GM21423 (cell line): ENCODE results near the gene NEUROG2.

ENCODE experiments used
- ATAC-seq: cut with Tn5 transposase; IDR thresholded peaks from one replicate; pipeline ENCODE4 v1.9.1; 2021; ENCODE audit warnings: mild to moderate bottlenecking, moderate library complexity; ENCODE audit not compliant: unreplicated experiment

The NEUROG2 gene

DNA sequence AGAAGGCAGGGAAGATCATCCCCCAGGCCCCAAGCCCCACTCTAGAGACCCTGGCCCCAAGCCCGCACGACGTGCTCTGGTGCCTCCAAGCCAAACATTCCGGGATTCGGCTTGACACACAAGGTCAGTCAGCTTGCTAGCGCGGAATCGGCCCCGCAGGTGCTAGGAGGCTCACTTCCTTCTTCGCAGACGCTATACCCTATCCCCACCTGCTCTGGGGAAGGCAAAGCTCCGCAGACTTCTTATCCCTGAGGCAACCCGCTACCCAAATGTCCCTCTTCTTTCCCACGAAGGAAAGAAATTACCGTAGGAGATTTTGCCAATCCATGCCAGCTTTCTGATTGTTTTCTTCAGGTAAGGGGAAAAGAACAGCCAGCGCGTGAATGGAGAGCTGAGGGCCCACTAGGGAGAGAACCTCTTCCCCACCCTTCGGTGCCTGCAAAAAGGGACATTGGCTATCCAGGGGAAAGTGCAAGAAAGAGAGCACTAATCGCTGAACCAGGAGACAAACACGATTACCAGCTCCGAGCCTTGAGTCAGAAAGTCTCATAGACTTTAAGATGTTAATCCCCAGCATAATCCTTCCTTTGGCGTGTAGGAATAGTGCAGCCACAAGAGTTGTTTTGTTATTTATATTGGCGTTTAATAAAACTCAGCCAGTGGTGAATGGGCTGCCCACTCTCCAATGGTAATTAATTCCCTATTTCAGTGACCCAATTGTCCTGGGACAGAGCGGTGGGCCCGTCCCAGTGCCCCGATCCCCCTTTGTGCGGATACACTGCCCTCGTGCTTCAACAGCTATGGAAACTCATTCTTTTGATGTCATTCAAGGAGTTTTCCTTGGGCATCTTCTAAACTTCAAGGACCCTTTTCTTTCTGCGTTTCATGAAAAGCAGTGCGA, 5.4 kb upstream of the NEUROG2 start:
- ATAC-seq = no peak

DNA sequence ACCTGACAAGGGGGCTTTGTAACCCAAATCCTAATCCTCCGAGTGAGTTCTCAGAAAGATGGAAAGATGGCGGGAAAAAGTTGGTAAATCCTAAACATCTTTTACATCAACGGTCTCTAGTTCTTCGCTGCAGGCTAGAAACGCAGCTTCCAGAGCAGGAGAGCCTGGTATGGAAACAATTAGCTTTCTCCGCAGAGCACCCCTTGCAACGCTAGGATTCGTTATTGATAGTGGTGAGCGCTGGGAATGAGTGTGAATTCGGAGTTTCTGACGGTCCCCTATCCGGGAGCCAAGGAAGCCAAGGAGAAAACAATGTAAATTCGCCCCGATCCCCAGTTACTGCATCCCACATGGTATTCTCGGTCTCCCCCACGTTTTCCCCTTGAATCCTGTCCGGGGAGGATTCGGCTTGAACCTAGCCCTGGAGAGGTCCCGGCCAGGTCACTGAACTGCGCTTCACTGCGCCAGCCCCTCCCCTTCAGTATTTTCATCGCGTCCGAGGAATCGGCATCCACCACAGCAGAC, 4.7 kb upstream of the NEUROG2 start:
- ATAC-seq = no peak

DNA sequence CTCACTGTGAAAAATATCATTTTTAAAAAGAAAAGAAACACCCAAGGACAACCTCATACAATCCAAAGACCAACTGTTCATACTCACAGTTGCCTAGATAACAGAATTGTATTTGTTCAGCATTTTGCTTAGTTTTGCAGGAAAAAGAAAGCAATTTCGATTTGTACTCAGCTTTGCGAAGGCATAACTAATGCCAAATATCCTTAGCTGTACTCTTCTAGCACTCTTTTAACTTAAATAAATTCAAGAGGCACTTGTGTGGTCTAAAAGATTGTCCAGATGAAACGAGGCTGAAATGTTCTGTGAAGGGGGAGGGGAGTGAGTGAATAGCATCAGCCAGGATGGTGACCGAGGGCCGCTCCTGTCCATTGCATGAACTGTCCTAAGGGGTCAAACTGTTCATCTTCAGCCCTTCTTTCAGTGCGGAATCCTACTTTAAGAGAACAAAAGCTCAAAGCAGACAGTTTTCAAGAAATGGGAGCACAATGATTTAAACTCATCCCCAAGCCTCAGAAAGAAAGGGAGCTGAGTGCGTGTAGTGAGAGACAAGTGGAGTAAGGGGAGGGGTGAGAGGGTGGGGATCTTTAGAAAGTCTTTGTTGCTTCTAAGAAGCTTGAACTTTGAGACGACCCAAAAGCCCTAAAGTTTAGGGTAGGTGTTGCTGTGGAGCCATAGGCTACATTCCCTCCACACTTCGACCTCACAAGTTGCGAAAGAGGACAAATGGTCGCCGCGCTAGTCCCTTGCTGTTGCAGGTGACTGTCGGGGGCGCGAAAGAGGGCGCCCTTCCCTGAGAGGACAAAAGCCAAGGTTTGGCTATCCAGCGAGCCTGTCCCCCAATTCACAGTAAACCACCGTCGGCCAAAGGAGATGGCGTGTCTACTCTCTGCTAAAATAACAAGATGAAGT, 4.0 kb upstream of the NEUROG2 start:
- no peak for ATAC-seq

DNA sequence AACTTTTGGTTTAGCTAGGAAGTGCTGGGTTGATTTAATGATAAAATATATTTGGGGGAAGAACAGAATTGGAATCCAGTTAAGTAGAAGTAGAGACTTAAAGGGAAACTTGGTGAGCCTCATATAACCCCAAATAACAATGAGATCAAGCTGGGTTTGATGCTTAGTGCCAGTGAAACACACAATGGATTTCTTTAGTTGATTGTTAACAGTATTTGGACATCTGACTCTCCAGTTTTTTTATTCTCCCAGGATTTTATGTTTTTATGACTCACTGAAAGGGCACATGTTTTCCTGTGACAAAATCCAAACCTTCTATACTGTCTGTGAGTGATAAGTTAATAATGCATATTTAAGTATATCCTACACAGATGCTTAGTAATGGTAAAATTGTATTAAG, 2.7 kb upstream of the NEUROG2 start:
- no peak for ATAC-seq

DNA sequence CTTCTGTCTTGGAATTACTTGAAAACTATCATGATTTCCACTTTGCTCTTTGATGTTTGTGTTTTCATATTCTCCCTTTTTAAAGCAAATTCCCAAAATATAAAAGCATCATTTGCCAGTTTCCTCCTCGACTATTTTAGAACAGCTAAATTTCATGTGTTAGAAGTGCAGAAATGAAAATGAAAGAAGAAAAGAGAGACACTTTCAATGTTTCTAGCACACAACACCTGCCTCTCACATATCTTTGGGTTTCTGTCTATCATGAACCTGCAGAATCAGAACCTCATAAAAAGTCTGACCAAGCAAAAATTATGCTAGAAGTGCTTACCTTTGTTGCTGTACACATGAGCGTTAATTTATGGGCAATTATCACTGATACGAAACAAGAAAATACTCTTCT, 1.9 kb upstream of the NEUROG2 start:
- no peak for ATAC-seq

DNA sequence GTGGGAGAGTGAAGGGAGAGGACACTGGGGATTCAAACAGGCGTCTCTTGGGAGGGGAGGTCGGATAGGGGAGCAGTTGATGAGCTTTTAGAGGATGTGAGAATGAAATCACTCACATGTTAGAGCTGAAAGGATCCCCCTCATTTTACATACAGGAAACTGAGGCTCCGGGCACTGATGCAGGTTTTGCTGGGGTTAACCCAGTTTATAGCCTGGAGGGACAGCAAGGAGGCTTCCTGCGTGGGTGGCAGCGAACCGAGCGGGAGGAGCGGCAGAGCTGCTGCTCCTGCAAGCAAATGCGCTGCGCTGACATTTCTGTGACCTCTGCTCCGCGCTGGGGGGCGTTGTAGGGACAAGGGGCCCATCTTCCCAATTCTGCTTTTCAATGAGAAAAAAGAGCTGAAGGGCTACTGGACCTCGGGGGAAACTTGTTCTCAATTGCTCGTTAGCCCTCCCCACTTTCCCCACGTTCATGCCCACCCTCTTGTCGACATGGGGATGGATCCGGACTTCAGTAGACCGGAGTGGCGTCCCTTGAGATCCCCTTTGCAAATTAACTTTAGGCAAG, 1.2 kb upstream of the NEUROG2 start:
- ATAC-seq = peak; percentile 33

DNA sequence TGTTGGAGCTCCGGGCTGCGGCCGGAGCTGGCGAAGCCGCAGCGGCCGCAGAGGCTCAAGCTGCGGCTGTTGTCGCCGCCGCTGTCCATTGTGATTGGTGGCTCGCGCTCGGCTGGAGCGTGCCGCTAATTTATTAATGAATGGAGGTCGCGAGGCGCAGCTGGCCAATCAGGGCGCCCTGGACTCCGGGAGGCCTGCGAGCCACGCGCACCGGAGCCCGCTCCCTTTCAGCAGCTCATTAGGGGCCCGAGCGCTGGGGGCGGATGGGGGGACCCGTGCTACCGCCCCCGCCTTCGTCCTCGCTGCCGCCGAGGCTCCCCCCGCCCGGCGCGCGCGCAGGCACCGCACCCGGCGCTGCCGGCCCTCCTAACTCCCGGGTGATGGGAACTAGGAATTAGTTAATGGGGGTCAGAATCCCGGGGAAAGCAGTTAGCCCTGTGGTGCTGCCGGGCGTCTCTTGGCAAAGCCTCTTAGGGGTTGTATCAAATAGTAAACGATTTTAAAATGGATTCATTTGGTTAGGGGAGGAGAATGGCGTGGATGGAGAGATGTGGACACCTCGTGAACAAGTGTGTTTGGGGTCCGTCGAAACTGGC, 589 bp upstream of the NEUROG2 start:
- ATAC-seq = peak; percentile 28

DNA sequence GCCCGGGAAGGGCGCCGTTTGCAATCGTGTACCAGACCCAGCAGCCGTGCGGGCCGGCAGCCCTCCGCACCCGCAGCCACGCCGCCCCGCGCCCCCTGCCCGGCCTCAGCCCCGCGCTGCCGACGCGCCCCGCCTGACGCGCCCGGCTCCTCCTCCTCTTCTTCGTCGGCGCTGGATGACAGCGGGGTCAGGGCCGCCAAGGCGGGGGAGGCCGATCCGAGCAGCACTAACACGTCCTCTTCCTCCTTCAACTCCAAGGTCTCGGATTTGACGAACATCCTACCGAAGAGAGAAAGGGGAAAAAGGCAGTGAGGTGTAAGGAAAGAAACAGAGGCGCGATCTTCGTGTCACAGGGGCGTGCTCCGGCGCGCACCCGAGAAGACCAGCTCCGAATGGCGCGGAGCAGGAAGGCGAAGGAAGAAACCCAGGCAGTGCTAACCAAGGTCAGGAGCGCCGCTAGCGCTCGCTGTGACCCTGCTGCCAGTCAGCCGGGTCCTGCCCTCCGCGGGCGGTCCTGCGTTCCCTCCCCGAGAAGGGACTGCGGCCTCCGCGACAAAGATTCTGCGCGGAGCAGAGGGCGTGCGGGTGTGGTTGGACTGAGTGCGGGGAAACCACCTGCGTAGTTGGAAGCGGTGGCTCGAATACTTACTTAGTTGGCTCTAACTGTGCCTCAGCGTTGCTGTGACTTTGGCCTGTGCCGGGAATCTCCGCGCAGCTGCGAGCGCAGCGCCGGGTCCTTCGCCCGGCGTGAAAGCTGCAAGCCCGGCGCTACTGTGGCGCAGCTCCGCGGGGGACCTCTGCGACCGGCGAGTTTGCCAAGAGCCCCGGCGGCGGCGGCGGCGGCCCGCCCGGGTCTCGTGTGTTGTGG, 548 bp downstream of the NEUROG2 start:
- ATAC-seq = peak; percentile 26

DNA sequence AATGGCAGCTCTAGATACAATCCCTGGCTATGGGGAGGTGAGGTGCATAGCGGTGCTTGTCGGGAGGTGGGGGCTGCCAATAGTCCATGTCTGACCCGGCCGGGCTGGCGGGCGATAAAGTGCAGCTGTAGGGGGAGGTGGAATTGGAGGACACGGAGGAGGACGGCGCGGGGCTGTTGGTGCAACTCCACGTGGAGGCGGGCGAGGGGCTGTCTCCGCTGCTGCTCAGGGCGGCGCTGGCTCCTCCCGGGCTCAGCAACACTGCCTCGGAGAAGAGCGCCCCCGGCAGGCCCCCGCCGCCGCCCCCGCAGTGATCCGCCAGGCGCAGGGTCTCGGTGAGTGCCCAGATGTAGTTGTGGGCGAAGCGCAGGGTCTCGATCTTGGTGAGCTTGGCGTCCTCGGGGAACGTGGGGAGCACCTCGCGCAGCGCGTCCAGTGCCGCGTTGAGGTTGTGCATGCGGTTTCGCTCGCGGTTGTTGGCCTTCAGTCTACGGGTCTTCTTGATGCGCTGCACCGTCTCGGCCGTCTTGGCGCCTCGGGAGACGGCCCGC, 1.3 kb downstream of the NEUROG2 start:
- peak; percentile 5 for ATAC-seq

DNA sequence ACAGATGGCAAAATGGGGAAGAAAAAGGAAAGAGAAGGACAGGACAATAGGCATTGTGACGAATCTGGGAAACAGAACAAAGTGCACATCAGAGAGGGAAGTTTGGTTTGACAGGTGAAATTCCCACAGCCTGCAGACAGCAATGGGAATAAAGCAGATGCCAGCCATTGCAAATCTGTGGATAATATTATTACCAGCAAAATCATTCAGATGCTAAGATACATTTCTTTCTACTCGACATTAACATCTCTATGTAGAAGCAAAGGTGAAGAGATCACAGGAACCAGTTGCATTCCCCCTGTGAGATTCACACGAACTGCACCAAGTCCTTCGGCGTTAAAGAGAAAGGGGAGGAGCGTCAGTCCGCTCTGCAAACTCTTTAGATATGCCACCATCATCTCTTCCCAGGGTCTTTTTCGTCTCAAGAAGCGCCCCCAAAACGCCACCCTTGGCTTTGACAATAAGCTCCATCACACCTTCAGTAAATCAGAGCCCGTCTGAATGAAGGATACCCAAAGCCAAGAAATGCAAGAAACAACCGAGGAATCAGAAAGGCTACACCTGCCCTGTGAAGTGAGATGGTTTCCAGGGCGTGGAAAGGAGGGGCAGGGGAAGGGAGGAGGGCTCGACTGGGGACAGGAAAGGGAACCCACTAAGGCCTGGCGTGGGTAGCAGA, 1.9 kb downstream of the NEUROG2 start:
- ATAC-seq = peak; percentile 0

DNA sequence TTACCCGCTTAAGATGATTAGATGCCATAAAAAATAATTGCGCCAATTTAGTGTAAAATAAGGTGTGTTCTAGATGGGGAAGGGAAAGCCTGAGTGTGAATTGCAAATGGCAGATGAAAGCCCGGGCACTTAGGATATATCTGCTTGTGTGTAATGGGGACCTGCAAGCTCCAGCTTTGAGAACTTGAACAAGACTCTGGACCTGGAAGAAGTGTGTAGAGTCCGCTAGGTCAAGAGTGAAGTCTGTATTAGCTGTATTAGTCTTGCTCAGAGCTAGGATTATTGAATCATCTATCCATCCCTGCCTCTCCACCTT, 4.2 kb downstream of the NEUROG2 start:
- ATAC-seq = no peak

DNA sequence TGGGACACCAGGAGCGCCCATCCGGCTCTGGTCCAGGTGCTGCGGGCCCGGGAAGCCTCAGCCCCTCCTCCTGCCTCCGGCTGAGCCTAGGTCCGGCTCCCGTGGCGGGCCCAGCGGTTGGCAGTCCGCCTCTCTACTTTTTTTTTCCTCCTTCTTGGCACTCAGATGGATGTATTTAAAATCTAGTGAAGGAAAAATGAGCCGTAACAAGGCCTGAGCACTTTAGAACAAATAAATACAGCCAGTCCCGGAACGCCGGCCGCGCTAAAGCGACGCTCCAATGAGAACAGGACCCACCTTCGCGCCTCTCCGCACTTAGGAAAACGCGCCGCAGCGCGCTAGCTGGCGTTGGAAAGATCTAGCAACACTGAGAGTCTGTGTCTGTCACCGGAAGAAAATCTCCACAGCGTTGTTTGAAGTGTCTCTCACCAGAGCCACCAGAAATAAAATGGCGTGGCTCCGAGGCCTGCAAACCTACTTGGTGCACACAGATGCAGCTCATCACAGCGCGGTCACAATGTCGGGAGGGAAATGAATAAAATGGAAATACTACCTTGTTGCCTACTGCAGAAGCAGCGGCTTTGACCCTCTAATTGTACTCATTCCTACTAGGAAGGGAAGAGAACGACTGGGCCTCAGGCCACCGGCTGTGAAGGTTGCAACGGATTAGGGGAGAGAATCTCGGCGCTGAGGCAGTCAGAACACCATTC, 4.7 kb downstream of the NEUROG2 start:
- no peak for ATAC-seq

DNA sequence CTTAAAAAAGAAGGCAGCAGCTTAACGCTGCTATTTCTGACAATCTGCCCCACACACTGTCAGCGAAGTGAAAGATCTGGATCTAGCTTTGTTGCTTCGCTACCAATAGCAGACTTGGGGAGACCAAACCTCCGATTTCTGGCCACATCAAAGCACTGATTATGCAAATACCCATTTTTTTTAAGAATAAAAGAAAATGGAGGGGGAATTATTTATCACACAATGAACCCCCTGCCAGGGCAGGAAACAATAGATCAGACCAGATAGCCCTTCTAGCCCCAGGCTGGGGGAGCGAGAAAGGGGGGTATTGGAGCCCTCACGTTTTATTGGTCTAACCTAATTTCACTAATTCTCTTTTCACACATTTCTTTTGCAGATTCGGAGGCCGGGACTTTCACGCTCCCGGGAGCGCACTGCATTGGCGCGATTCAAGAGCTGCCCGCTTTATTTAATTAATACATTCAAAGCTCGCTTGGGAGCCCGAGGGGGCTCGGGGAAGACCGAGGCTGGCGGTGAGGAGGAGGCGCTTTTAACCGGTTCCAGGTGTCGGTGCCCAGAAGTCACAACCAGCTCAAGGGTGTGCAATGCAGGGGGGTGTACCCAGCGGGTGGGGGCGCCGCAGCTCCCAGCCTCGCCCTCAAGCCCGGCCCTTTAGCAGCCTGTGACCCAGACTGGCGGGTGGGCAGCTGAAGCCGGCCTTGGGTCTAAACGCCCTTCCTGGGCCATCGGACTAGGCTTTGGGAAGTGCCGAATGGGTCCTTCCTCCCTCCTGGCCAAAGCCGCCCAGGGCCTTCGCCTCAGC, 5.5 kb downstream of the NEUROG2 start:
- ATAC-seq = no peak

DNA sequence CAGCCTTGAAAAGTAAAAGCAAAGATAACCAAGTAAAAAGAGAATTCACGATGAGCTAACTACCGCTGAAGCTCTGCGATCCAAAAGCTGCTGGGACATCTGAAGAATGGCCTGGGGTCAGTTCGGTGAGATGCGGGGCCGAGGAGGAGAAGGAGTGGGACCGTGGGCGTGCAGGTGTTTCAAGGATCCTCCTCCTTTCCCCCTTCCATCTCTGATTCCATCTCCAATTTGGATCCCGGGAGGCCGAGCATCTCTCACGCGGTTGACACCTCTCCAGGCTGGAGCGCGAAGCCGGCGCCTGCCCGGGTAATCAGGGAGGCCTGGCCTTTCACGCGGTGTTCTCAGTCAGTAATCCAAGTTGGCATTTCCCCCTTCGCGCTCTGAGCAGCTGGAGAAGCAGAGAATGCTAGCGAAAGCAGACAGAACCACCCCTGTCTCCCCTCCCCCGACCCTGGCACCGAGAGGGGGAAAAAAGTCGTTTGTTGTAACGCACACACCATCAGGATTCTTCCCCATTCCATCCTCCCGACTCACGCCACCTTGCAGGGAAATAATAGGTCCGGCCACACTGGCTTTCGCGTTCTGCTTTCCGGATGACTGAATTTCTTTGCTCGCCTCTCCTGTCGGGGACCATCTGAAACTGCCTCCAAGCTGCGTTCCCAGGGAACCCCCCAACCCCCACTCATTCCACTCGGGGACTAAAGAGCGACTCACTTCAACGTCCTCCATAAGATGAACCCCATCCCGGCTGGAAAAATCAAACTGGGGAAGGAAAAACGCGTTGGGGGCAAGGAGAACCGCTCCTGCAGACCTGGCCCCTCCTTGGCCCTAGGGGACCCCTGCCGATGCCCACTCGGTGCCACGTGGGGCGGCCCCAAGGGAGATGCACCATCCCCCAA, 6.5 kb downstream of the NEUROG2 start:
- ATAC-seq = no peak

DNA sequence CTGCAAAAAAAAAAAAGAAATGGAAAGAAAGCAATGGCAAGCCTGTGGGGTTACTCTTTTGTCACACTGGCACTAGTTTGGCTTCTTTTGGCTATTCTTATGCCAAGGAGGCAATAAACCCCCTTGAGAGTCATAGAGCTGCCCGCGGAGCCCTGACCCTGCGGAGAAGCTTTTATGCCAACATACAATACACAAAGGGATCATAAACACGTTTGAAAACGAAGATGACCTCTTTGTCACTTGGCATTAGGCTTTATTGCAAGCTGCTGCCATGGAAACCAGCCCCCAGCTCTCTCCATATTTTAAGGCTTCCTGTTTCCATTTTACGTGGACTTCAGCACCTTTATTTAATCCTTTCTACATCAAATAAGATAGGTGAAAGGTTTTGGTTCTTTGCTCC, 7.6 kb downstream of the NEUROG2 start:
- ATAC-seq = no peak

DNA sequence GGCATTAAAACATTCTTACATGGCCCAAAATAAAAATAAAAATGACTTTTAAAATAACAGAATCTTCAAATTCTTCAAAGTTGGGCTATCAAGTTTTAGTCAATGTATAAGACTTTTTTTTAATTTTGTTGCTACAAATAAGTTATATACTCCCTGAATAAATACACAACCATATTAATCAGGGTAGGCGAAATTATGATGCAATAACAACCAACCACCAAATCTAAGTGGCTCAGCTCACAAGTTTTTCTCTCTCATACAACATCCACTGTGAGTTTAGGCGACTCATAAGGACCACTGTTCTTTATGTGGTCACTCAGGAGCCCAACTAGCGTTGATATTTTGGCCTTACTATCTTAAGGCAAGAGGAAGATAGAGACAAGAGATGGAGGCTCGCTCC, 11.2 kb downstream of the NEUROG2 start:
- ATAC-seq = no peak

DNA sequence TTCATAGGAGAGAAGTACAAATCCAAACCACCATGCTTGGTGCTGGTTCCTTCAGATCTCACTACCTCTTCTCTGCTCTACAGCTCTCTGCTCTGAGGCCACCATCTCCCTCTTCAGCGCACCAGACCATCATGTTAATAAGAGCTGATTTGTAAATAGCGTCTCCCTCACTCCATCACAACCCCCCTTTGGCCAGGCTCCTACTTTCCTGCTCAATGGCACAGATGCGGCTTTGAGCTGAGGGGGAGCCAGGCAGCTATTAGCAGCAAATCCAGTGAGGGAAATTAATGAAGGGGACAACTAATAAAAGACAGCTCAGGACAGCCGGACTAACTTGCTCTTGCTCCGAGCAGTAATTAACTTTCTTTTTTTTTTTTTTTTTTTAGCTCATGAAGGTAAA, 13.1 kb downstream of the NEUROG2 start:
- no peak for ATAC-seq
